ENCODE data around the gene DIPK1B. TPM values are rescaled to one million over a fixed set of nuclear protein-coding genes. Genes with fewer than 3 reads are reported as not detected.

Gene DIPK1B
- total and polyA plus RNA-seq, 2 donors (not counting 3 experiments of a cell fraction or from before 2014, with no cell fraction given): 253 to 441 TPM

- Histone ChIP-seq H3K27me3 (ENCODE audit: control insufficient read depth in 2 of 2, insufficient read depth in 2 of 2, low read length in 2 of 2) (peaks cover 3 to 5% of the 10 kb centered on the region in 2 experiments), H2AFZ (ENCODE audit: low read depth, low read length) (no peak overlapping the region), H3K9ac (replicated peaks; ENCODE audit: extremely low read depth, insufficient read depth, low read length) (no peak overlapping the region), H3K4me3 (replicated peaks in 1 of 3; ENCODE audit: insufficient read depth in 1 of 3, low read depth in 1 of 3, low read length in 3 of 3) (no peak overlapping the region), H3K36me3 (ENCODE audit: control insufficient read depth in 2 of 2, extremely low read depth in 1 of 2, insufficient read depth in 2 of 2, low read length in 2 of 2) (no peaks in the 10 kb centered on the region), H3K27ac (ENCODE audit: insufficient read depth, low read depth, low read length) (no peak overlapping the region), H3K4me1 (ENCODE audit: control insufficient read depth, extremely low read depth, insufficient read depth, low read length) (no peaks in the 10 kb centered on the region), H4K20me1 (replicated peaks; ENCODE audit: control insufficient read depth, extremely low read depth, insufficient read depth, low read length) (no peaks in the 10 kb centered on the region), H3K9me1 (replicated peaks; ENCODE audit: control insufficient read depth, extremely low read depth, insufficient read depth, low read length) (no peaks in the 10 kb centered on the region), H3K9me3 (replicated peaks; ENCODE audit: control insufficient read depth, insufficient read depth, low read length) (no peaks in the 10 kb centered on the region), H3K4me2 (ENCODE audit: insufficient read depth, low read length) (no peak overlapping the region), H3K79me2 (ENCODE audit: control insufficient read depth, insufficient read depth, low read length) (no peaks in the 10 kb centered on the region)
- TF ChIP-seq FOS (IDR thresholded peaks at IDR 0.05; ENCODE audit: borderline replicate concordance, insufficient read depth, low read length) (no peak), GATA2 (IDR thresholded peaks at IDR 0.05; ENCODE audit: insufficient read depth, insufficient read length, low read depth, low read length) (no peak), EZH2 (IDR thresholded peaks at IDR 0.05; ENCODE audit: borderline replicate concordance, low read depth, low read length, severe bottlenecking) (no peak), POLR2A (IDR thresholded peaks at IDR 0.05; ENCODE audit: low read depth, low read length) (no peak), MAX (IDR thresholded peaks at IDR 0.05; ENCODE audit: insufficient read depth, insufficient read length) (no peak), MYC (IDR thresholded peaks at IDR 0.05; ENCODE audit: low read depth, low read length) (no peak), JUN (IDR thresholded peaks at IDR 0.05; ENCODE audit: borderline replicate concordance, insufficient read depth, insufficient read length, low read depth) (no peak), POLR2AphosphoS5 (IDR thresholded peaks at IDR 0.05; ENCODE audit: insufficient read depth, low read depth, low read length) (no peak)
- TF ChIP-seq, protein P1, sequence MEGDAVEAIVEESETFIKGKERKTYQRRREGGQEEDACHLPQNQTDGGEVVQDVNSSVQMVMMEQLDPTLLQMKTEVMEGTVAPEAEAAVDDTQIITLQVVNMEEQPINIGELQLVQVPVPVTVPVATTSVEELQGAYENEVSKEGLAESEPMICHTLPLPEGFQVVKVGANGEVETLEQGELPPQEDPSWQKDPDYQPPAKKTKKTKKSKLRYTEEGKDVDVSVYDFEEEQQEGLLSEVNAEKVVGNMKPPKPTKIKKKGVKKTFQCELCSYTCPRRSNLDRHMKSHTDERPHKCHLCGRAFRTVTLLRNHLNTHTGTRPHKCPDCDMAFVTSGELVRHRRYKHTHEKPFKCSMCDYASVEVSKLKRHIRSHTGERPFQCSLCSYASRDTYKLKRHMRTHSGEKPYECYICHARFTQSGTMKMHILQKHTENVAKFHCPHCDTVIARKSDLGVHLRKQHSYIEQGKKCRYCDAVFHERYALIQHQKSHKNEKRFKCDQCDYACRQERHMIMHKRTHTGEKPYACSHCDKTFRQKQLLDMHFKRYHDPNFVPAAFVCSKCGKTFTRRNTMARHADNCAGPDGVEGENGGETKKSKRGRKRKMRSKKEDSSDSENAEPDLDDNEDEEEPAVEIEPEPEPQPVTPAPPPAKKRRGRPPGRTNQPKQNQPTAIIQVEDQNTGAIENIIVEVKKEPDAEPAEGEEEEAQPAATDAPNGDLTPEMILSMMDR (IDR thresholded peaks at IDR 0.05; ENCODE audit: extremely low read depth in 1 of 2, insufficient read depth in 1 of 2, low read depth in 1 of 2, low read length in 2 of 2): no peak
- ChIA-PET CTCF (interaction anchor here (1.5 kb wide), 1 partner anchor 9 kb away, joined by 5 read pairs; no protein-coding TSS in a partner anchor), POLR2A (no interaction called here)
- no TSS peak for BruUV-seq (replicated peaks)
- DNase-seq (ENCODE audit: low read depth, low spot score) (no peak), FAIRE-seq (no peak)
- dilution Hi-C loops (cut with MboI; ENCODE audit: extremely low pct_ligation_motif_present, low sequenced_read_pairs) (no loop called here), intact Hi-C loops (cut with micrococcal nuclease) (no loop called here)
Observed at GRCh38 chr9:136754059-136754572, 41.7 kb downstream of the DIPK1B start.
